Suprapubic skin (tissue), 4 donors: ENCODE results near the gene RETREG2. TPM values are rescaled to one million over a fixed set of nuclear protein-coding genes. Genes with fewer than 3 reads are reported as not detected.

Experiments used
- DNase-seq, 2 donors: peaks; one replicate each; pipeline ENCODE4 v3.0.0-alpha.2; 2019; ENCODE audit warnings: low spot score in 2 of 2
- H3K27ac ChIP-seq: fragments of 200-600 bp; sonication (generic); one replicate; pipeline ENCODE4 v1.5.1; 2019
- H3K27me3 ChIP-seq: fragments of 200-600 bp; sonication (generic); one replicate; pipeline ENCODE4 v1.5.1; 2019
- H3K36me3 ChIP-seq: fragments of 200-600 bp; sonication (generic); one replicate; pipeline ENCODE4 v1.5.1; 2019
- H3K4me1 ChIP-seq: fragments of 200-600 bp; sonication (generic); one replicate; pipeline ENCODE4 v1.5.1; 2019
- H3K4me3 ChIP-seq: fragments of 200-600 bp; sonication (generic); one replicate; pipeline ENCODE4 v1.5.1; 2019; ENCODE audit warnings: mild to moderate bottlenecking
- H3K9me3 ChIP-seq: fragments of 200-600 bp; sonication (generic); one replicate; pipeline ENCODE4 v1.5.1; 2019
- CTCF ChIP-seq, 2 donors: fragments of 200-600 bp in 1 of 2; fragments of 450-650 bp in 1 of 2; sonication (generic) in 1 of 2; IDR thresholded peaks; one replicate each; pipeline ENCODE4 v1.5.1; 2016 to 2019; ENCODE audit warnings: antibody characterized with exemption in 2 of 2, mild to moderate bottlenecking in 1 of 2, moderate library complexity in 1 of 2
- EP300 ChIP-seq: sonication (generic); formaldehyde crosslinking; IDR thresholded peaks from one replicate; pipeline ENCODE4 v1.6.1; 2017; ENCODE audit warnings: antibody characterized with exemption
- POLR2A ChIP-seq, 2 donors: fragments of 450-650 bp; IDR thresholded peaks; one replicate each; pipeline ENCODE4 v1.6.1; 2017; ENCODE audit warnings: antibody characterized with exemption in 2 of 2, mild to moderate bottlenecking in 2 of 2, moderate library complexity in 2 of 2
- POLR2AphosphoS5 ChIP-seq, 3 donors: sonication (generic); formaldehyde crosslinking; IDR thresholded peaks; one replicate each; pipeline ENCODE4 v1.6.1; 2017; ENCODE audit warnings: antibody characterized with exemption in 3 of 3
- WGBS: methylation state at CpG from one replicate; pipeline ENCODE4 v1.1.5; 2018; 5-methylcytosine and 5-hydroxymethylcytosine counted together
- total RNA-seq, 4 donors: library from RNA; depleted of rRNA; stranded (reverse); fragments of >200 nt; gene quantifications; one replicate each; pipeline ENCODE4 v1.1.0, GENCODE V29; 2016

RETREG2 gene
- total RNA-seq, 4 donors from 2014 or later = 61.0 to 106 (median 91.9) TPM

GRCh38 chr2:219229305-219230058 lies 51.4 kb downstream of the RETREG2 start, which contains the start of the genes ANKZF1 and ATG9A:
Gene ANKZF1, plus strand, starts transcription at chr2:219229806. Its CDS starts 452 bp downstream, at chr2:219230258.
Gene ATG9A, minus strand, starts transcription at chr2:219229636. Its CDS starts 1,612 bp downstream, at chr2:219228024.
- Histone ChIP-seq H3K36me3 (peaks cover 39% of the 10 kb centered on the region), H3K4me1 (peaks cover 36% of the 10 kb centered on the region), H3K27me3 (no peaks in the 10 kb centered on the region), H3K27ac (peak within 1 kb of the TSS; percentile 95), H3K4me3 (peak within 1 kb of the TSS; percentile 89), H3K9me3 (no peaks in the 10 kb centered on the region)
- DNase-seq = peak; percentile 99
- TF ChIP-seq CTCF (IDR thresholded peaks at IDR 0.05) = no peak
- TF ChIP-seq POLR2AphosphoS5 (IDR thresholded peaks at IDR 0.05) = peak in 2 of 3 donors; percentile 73 to 97
- TF ChIP-seq POLR2A (IDR thresholded peaks at IDR 0.05) = peak in 1 of 2 donors; percentile 40
- no peak for TF ChIP-seq EP300
- 0% methylated on average over 12 of the region's 80 CpGs for whole genome bisulfite sequencing

GRCh38 chr2:219230059-219230540 lies 52.0 kb downstream of the RETREG2 start:
- WGBS = under 1% methylated on average over 24 of the region's 24 CpGs
- no peak for DNase-seq
- TF ChIP-seq POLR2A (IDR thresholded peaks at IDR 0.05) (no peak), CTCF (IDR thresholded peaks at IDR 0.05) (no peak), EP300 (no peak), POLR2AphosphoS5 (IDR thresholded peaks at IDR 0.05) (no peak)
- H3K4me3 ChIP-seq = peak overlapping the region; percentile 89
- H3K4me1 ChIP-seq = peaks cover 36% of the 10 kb centered on the region
- H3K9me3 ChIP-seq = no peaks in the 10 kb centered on the region
- H3K36me3 ChIP-seq = peaks cover 39% of the 10 kb centered on the region
- H3K27ac ChIP-seq = peak overlapping the region; percentile 95
- no peaks in the 10 kb centered on the region for H3K27me3 ChIP-seq

DNA sequence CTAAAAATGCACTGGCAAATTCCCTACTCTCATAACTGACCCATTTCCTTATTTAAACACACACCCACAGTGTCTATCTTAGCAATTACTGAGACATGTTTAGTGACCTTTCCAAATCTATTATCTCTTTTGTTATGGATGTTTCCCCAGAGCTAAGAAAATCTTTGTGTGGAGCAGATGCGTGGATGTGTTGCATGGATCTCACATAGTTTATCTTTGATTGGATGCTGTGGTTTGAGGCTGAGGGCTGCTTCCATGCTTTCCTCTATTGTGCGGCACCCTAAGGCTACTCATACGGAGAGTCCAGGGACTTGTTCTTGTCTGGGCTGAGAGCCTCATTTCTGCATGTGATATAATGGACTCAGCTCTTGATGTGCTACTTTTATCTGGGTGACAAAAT lies 56.3 kb downstream of the RETREG2 start:
- WGBS = 87% methylated on average over 3 of the region's 3 CpGs
- H3K9me3 ChIP-seq = no peaks in the 10 kb centered on the region
- TF ChIP-seq POLR2A (IDR thresholded peaks at IDR 0.05) = no peak
- no peak for TF ChIP-seq CTCF (IDR thresholded peaks at IDR 0.05)
- no peak for TF ChIP-seq EP300
- TF ChIP-seq POLR2AphosphoS5 (IDR thresholded peaks at IDR 0.05) = no peak

More for the DNA sequence above, 56.3 kb downstream of the RETREG2 start:
- no peak overlapping the region for H3K4me3 ChIP-seq
- no peak overlapping the region for H3K27ac ChIP-seq
- DNase-seq = no peak
- H3K36me3 ChIP-seq = peaks cover 69% of the 10 kb centered on the region
- peaks cover 16% of the 10 kb centered on the region for H3K4me1 ChIP-seq
- H3K27me3 ChIP-seq = no peaks in the 10 kb centered on the region

Other genes with a start within 250 kb of the RETREG2 start
- gene CDK5R2, start 218.6 kb upstream of the RETREG2 start, total RNA-seq = not detected
- not detected for gene FEV, start 193.1 kb upstream of the RETREG2 start, total RNA-seq
- gene CRYBA2, start 184.9 kb upstream of the RETREG2 start, total RNA-seq = not detected
- gene CFAP65, start 136.8 kb upstream of the RETREG2 start, total RNA-seq = not detected
- under 1 TPM in 2 of 4 donors, not detected in 2; 0.23 to 0.30 TPM for gene IHH, start 117.4 kb upstream of the RETREG2 start, total RNA-seq
- gene NHEJ1, start 17.5 kb upstream of the RETREG2 start, total RNA-seq = 10 to 100 TPM; 15.7 to 19.2 (median 18.3) TPM
- 10 to 100 TPM in 1 of 4 donors, 1 to 10 TPM in 3; 2.4 to 12.6 (median 3.2) TPM for gene SLC23A3, start 8.2 kb upstream of the RETREG2 start, total RNA-seq
- 10 to 100 TPM; 44.9 to 70.3 (median 53.0) TPM for gene CNPPD1, start 1.4 kb upstream of the RETREG2 start, total RNA-seq
- 10 to 100 TPM; 48.1 to 84.7 (median 64.4) TPM for gene ZFAND2B, start 28.5 kb downstream of the RETREG2 start, total RNA-seq
- gene ABCB6, start 40.7 kb downstream of the RETREG2 start, total RNA-seq = 10 to 100 TPM; 16.3 to 24.0 (median 20.7) TPM
- 10 to 100 TPM; 60.3 to 83.9 (median 64.6) TPM for gene ATG9A, start 51.4 kb downstream of the RETREG2 start, total RNA-seq
- gene ANKZF1, start 51.5 kb downstream of the RETREG2 start, total RNA-seq = 100 to 1,000 TPM in 1 of 4 donors, 10 to 100 TPM in 3; 38.6 to 252 (median 61.7) TPM
- gene GLB1L, start 67.2 kb downstream of the RETREG2 start, total RNA-seq = 1 to 10 TPM; 2.5 to 9.8 (median 5.4) TPM
- gene STK16, start 67.2 kb downstream of the RETREG2 start, total RNA-seq = 10 to 100 TPM; 10.9 to 22.9 (median 16.1) TPM
- not detected for gene TUBA4B, start 75.0 kb downstream of the RETREG2 start, total RNA-seq
- 100 to 1,000 TPM; 194 to 530 (median 394) TPM for gene TUBA4A, start 75.6 kb downstream of the RETREG2 start, total RNA-seq
- gene DNAJB2, start 101.1 kb downstream of the RETREG2 start, total RNA-seq = 100 to 1,000 TPM in 2 of 4 donors, 10 to 100 TPM in 2; 91.2 to 138 (median 107) TPM
- gene PTPRN, start 131.1 kb downstream of the RETREG2 start, total RNA-seq = not detected
- not detected for gene RESP18, start 154.5 kb downstream of the RETREG2 start, total RNA-seq
- gene DNPEP, start 209.6 kb downstream of the RETREG2 start, total RNA-seq = 100 to 1,000 TPM in 1 of 4 donors, 10 to 100 TPM in 3; 66.6 to 104 (median 70.5) TPM
- gene DES, start 240.1 kb downstream of the RETREG2 start, total RNA-seq = 100 to 1,000 TPM in 1 of 4 donors, 10 to 100 TPM in 3; 11.4 to 100 (median 35.6) TPM